ENCODE data around the gene WWC2. TPM values are rescaled to one million over a fixed set of nuclear protein-coding genes. Genes with fewer than 3 reads are reported as not detected.
"Not testable (repeated sequence)": the region's sequence is repeated elsewhere in the genome, so short reads cannot be mapped to it uniquely, and the experiment has no call there.

The WWC2 gene
- total RNA-seq, 4 donors from 2014 or later = 4.6 to 40.4 (median 9.5) TPM

GRCh38 chr4:183324619-183325018 lies 225.6 kb downstream of the WWC2 start:
- no peaks in the 10 kb centered on the region for H3K27me3 ChIP-seq
- no peak overlapping the region for H3K4me3 ChIP-seq
- no peak for TF ChIP-seq POLR2A (IDR thresholded peaks at IDR 0.05)
- no peak for TF ChIP-seq CTCF (IDR thresholded peaks at IDR 0.05)
- H3K9me3 ChIP-seq = no peaks in the 10 kb centered on the region
- no peak overlapping the region for H3K27ac ChIP-seq
- H3K4me1 ChIP-seq = no peaks in the 10 kb centered on the region
- DNase-seq = no peak
- H3K36me3 ChIP-seq = no peaks in the 10 kb centered on the region

GRCh38 chr4:183326387-183326786 lies 227.3 kb downstream of the WWC2 start:
- DNase-seq, H3K4me3 ChIP-seq, H3K36me3 ChIP-seq, H3K9me3 ChIP-seq, H3K27me3 ChIP-seq, H3K27ac ChIP-seq, H3K4me1 ChIP-seq: not testable (repeated sequence)

GRCh38 chr4:183326853-183327252 lies 227.8 kb downstream of the WWC2 start:
- no peak for TF ChIP-seq POLR2A (IDR thresholded peaks at IDR 0.05)
- no peak for TF ChIP-seq CTCF (IDR thresholded peaks at IDR 0.05)
- no peak overlapping the region for H3K4me3 ChIP-seq
- no peaks in the 10 kb centered on the region for H3K36me3 ChIP-seq
- no peaks in the 10 kb centered on the region for H3K4me1 ChIP-seq
- no peaks in the 10 kb centered on the region for H3K9me3 ChIP-seq
- no peak overlapping the region for H3K27ac ChIP-seq
- no peaks in the 10 kb centered on the region for H3K27me3 ChIP-seq
- no peak for DNase-seq

GRCh38 chr4:183327827-183328226 lies 228.8 kb downstream of the WWC2 start:
- H3K27me3 ChIP-seq = no peaks in the 10 kb centered on the region
- no peaks in the 10 kb centered on the region for H3K36me3 ChIP-seq
- H3K4me3 ChIP-seq = no peak overlapping the region
- H3K9me3 ChIP-seq = no peaks in the 10 kb centered on the region
- no peak overlapping the region for H3K27ac ChIP-seq
- no peaks in the 10 kb centered on the region for H3K4me1 ChIP-seq
- DNase-seq = no peak
- TF ChIP-seq CTCF (IDR thresholded peaks at IDR 0.05) (no peak), POLR2A (IDR thresholded peaks at IDR 0.05) (no peak)

GRCh38 chr4:183328832-183329231 lies 229.8 kb downstream of the WWC2 start:
- Histone ChIP-seq H3K4me3 (no peak overlapping the region), H3K27me3 (no peaks in the 10 kb centered on the region), H3K27ac (no peak overlapping the region), H3K36me3 (no peaks in the 10 kb centered on the region), H3K4me1 (no peaks in the 10 kb centered on the region), H3K9me3 (no peaks in the 10 kb centered on the region)
- no peak for TF ChIP-seq CTCF (IDR thresholded peaks at IDR 0.05)
- no peak for TF ChIP-seq POLR2A (IDR thresholded peaks at IDR 0.05)
- no peak for DNase-seq

- TF ChIP-seq POLR2A (IDR thresholded peaks at IDR 0.05) (no peak), CTCF (IDR thresholded peaks at IDR 0.05) (no peak)
- Histone ChIP-seq H3K36me3 (no peaks in the 10 kb centered on the region), H3K9me3 (no peaks in the 10 kb centered on the region), H3K27ac (no peak overlapping the region), H3K27me3 (no peaks in the 10 kb centered on the region), H3K4me3 (no peak overlapping the region), H3K4me1 (no peaks in the 10 kb centered on the region)
- no peak for DNase-seq
Observed at GRCh38 chr4:183329244-183329643, 230.2 kb downstream of the WWC2 start.

All from Peyer's patch (tissue), 4 donors.